GM12878 (cell line): ENCODE measurements around the gene RAB43. TPM values are rescaled to one million over a fixed set of nuclear protein-coding genes. Genes with fewer than 3 reads are reported as not detected.

Experiments used
- ATAC-seq: fragments of 200-7000 bp; cut with Tn5 transposase; 3 replicates; pipeline ENCODE4 v1.9.1; 2020; ENCODE audit warnings: mild to moderate bottlenecking, moderate library complexity
- BruUV-seq: library from RNA; stranded (reverse); fragments of 400-500 nt; replicated peaks from 2 replicates; lab custom pipeline; 2021; lab: Mats Ljungman, UMichigan
- CTCF ChIA-PET: fragments of 300-600 bp; sonication (Branson Sonifier 250); formaldehyde crosslinking; extraction: SDS; loops from one replicate; lab custom pipeline; 2021; ENCODE audit warnings: inconsistent platforms; lab: Yijun Ruan, JAX
- POLR2A ChIA-PET: fragments of 350-600 bp; formaldehyde crosslinking; extraction: SDS; loops from one replicate; lab custom pipeline; 2021; ENCODE audit warnings: inconsistent platforms; lab: Charles Lee
- RAD21 ChIA-PET: fragments of 300-600 bp; sonication (Branson Sonifier 250); formaldehyde crosslinking; loops from one replicate; lab custom pipeline; 2023; ENCODE audit warnings: antibody characterized with exemption; ENCODE audit not compliant: unreplicated experiment; lab: Charles Lee
- SMC1A ChIA-PET: fragments of 300-600 bp; sonication (Branson Sonifier 250); formaldehyde crosslinking; loops from one replicate; lab custom pipeline; 2023; ENCODE audit not compliant: unreplicated experiment, uncharacterized antibody; lab: Charles Lee
- DNase-seq: peaks from one replicate; pipeline ENCODE4 v3.0.0-alpha.2; 2011; ENCODE audit warnings: low read depth, low spot score
- FAIRE-seq: peaks from 3 replicates; lab custom pipeline; 2011; peaks lifted over from hg19 to GRCh38; lab: Jason Lieb, UNC
- H2AFZ ChIP-seq: 2 replicates; pipeline ENCODE4 v1.6.0; 2011; ENCODE audit warnings: low read depth, low read length, control low read depth; ENCODE audit not compliant: control insufficient read depth
- H3K27ac ChIP-seq: 2 replicates; pipeline ENCODE4 v1.5.1; 2011; ENCODE audit warnings: control low read depth; ENCODE audit not compliant: control insufficient read depth, insufficient read depth
- H3K27me3 ChIP-seq, 2 experiments: replicated peaks in 1 of 2; 2 replicates each; pipeline versions ENCODE4 v1.6.0 to v1.6.1; 2011; ENCODE audit warnings: low read length in 1 of 2; ENCODE audit not compliant: control insufficient read depth in 2 of 2, insufficient read depth in 2 of 2
- H3K36me3 ChIP-seq, 2 experiments: 2 replicates each; pipeline ENCODE4 v1.5.1; 2011; ENCODE audit warnings: low read length in 1 of 2; ENCODE audit not compliant: control insufficient read depth in 2 of 2, insufficient read depth in 2 of 2
- H3K4me1 ChIP-seq: 2 replicates; pipeline ENCODE4 v1.6.1; 2011; ENCODE audit warnings: mild to moderate bottlenecking, low read length, moderate library complexity, mixed read lengths; ENCODE audit not compliant: control insufficient read depth, insufficient read depth
- H3K4me2 ChIP-seq: 2 replicates; pipeline ENCODE4 v1.6.0; 2011; ENCODE audit warnings: control low read depth; ENCODE audit not compliant: control insufficient read depth, insufficient read depth
- H3K4me3 ChIP-seq: fragments of 200-600 bp; sonication (generic); 2 replicates; pipeline ENCODE4 v1.5.1; 2016
- H3K79me2 ChIP-seq: 2 replicates; pipeline ENCODE4 v1.6.0; 2011; ENCODE audit warnings: low read length; ENCODE audit not compliant: control insufficient read depth, insufficient read depth
- H3K9ac ChIP-seq: 2 replicates; pipeline ENCODE4 v1.8.0; 2011; ENCODE audit warnings: low read length, control low read depth, mixed read lengths; ENCODE audit not compliant: control insufficient read depth, insufficient read depth
- H3K9me3 ChIP-seq: replicated peaks from 3 replicates; pipeline ENCODE4 v1.5.1; 2011; ENCODE audit warnings: mild to moderate bottlenecking, low read length; ENCODE audit not compliant: control insufficient read depth, insufficient read depth
- H4K20me1 ChIP-seq: 2 replicates; pipeline ENCODE4 v1.6.0; 2011; ENCODE audit not compliant: control insufficient read depth, insufficient read depth
- CBFB ChIP-seq: IDR thresholded peaks from 2 replicates; pipeline ENCODE4 v1.6.1; 2016; ENCODE audit warnings: antibody characterized with exemption, low read depth
- CEBPZ ChIP-seq: fragments of 150-350 bp; IDR thresholded peaks from 2 replicates; pipeline ENCODE4 v1.6.1; 2016; ENCODE audit warnings: low read depth, low read length
- CHD2 ChIP-seq: IDR thresholded peaks from 2 replicates; pipeline ENCODE4 v1.6.1; 2011; ENCODE audit warnings: low read depth, low read length, improper control_type of control experiment, borderline replicate concordance
- E2F4 ChIP-seq: IDR thresholded peaks from 2 replicates; pipeline ENCODE4 v1.6.1; 2012; ENCODE audit warnings: low read depth, low read length, improper control_type of control experiment
- HCFC1 ChIP-seq: fragments of 150-350 bp; IDR thresholded peaks from 2 replicates; pipeline ENCODE4 v1.6.1; 2014; ENCODE audit warnings: low read length
- IRF3 ChIP-seq: fragments of 450-650 bp; IDR thresholded peaks from 2 replicates; pipeline ENCODE4 v1.6.1; 2014; ENCODE audit warnings: mild to moderate bottlenecking
- KDM1A ChIP-seq: fragments of 200-600 bp; sonication (generic); IDR thresholded peaks from 2 replicates; pipeline ENCODE4 v1.6.1; 2016; ENCODE audit warnings: borderline replicate concordance
- MYC ChIP-seq: IDR thresholded peaks from 2 replicates; pipeline ENCODE4 v1.6.1; 2011; ENCODE audit warnings: mild to moderate bottlenecking, low read length, moderate library complexity, inconsistent platforms; ENCODE audit not compliant: insufficient read depth, insufficient replicate concordance, insufficient read length, severe bottlenecking
- NFXL1 ChIP-seq: fragments of 450-650 bp; IDR thresholded peaks from 2 replicates; pipeline ENCODE4 v1.6.1; 2017; ENCODE audit warnings: antibody characterized with exemption, mild to moderate bottlenecking, borderline replicate concordance
- NFYB ChIP-seq: IDR thresholded peaks from 2 replicates; pipeline ENCODE4 v1.6.1; 2011; ENCODE audit warnings: low read depth, mild to moderate bottlenecking, low read length, improper control_type of control experiment, moderate library complexity; ENCODE audit not compliant: insufficient read depth
- PAX5 ChIP-seq: IDR thresholded peaks from 2 replicates; pipeline ENCODE4 v1.6.1; 2011; ENCODE audit warnings: low read depth, low read length, borderline replicate concordance
- RFX5 ChIP-seq: IDR thresholded peaks from 2 replicates; pipeline ENCODE4 v1.6.1; 2011; ENCODE audit warnings: low read depth, low read length, improper control_type of control experiment
- SMAD5 ChIP-seq: IDR thresholded peaks from 2 replicates; pipeline ENCODE4 v1.6.1; 2016; ENCODE audit warnings: antibody characterized with exemption, low read depth
- SMARCA5 ChIP-seq: fragments of 450-650 bp; IDR thresholded peaks from 2 replicates; pipeline ENCODE4 v1.6.1; 2017; ENCODE audit warnings: mild to moderate bottlenecking
- TCF3 ChIP-seq: IDR thresholded peaks from 2 replicates; pipeline ENCODE4 v1.6.1; 2012; ENCODE audit warnings: low read depth, mild to moderate bottlenecking, low read length, borderline replicate concordance; ENCODE audit not compliant: insufficient read depth
- WGBS: methylation state at CpG from one replicate; pipeline ENCODE4 v1.1.6; 2016; ENCODE audit warnings: low lambda C conversion rate; ENCODE audit not compliant: insufficient replicate concordance, insufficient coverage; ENCODE audit errors: missing lambda C conversion rate; 5-methylcytosine and 5-hydroxymethylcytosine counted together
- in situ Hi-C: fragments of 300-500 bp; cut with MboI; formaldehyde crosslinking; loops from 9 replicates; pipeline ENCODE4 v1.14.3; 2018; ENCODE audit warnings: mixed read lengths
- intact Hi-C: fragments of 100-400 bp; cut with micrococcal nuclease; formaldehyde crosslinking; loops from one replicate; pipeline ENCODE4 v1.14.2; 2022; ENCODE audit not compliant: unreplicated experiment
- polyA plus RNA-seq, 11 experiments: library from polyadenylated mRNA; depleted of rRNA in 4 of 11; unstranded in 6 of 11; stranded (reverse) in 5 of 11; fragments of >200 nt; fragmentation: Nextera tagmentation in 4 of 11; fragmentation: Illumina TruSeq in 1 of 11; extraction: Ambion mirVana in 4 of 11; extraction: Trizol in 1 of 11; gene quantifications; 1 replicate in 1 of 11; 2 replicates in 10 of 11; pipeline versions ENCODE4 v1.2.1 to v1.2.3, GENCODE V29; 2011 to 2016; ENCODE audit warnings: inconsistent platforms in 2 of 11, missing spikeins in 2 of 11, low read depth in 1 of 11
- total RNA-seq, 4 experiments: library from RNA; depleted of rRNA in 3 of 4; stranded (reverse); fragments of >200 nt in 3 of 4; fragmentation: Illumina TruSeq in 1 of 4; extraction: Trizol in 1 of 4; gene quantifications; 2 replicates each; pipeline versions ENCODE4 v1.2.1 to v1.2.3, GENCODE V29; 2013 to 2021

RAB43 gene
- total and polyA plus RNA-seq, 10 of the 15 experiments (the other 5 are each of a cell fraction or from before 2014, with no cell fraction given): 0.08 to 14.0 (median 4.0) TPM

- Histone ChIP-seq H3K36me3 (no peaks in the 10 kb centered on the region), H3K79me2 (no peaks in the 10 kb centered on the region), H3K27ac (no peak overlapping the region)
- SMC1A ChIA-PET: interaction anchor here (1.0 kb wide), 1 partner anchor 32 kb away, joined by 3 read pairs; no protein-coding TSS in a partner anchor
- in situ Hi-C loops: no loop called here
- POLR2A ChIA-PET: no interaction called here
- TF ChIP-seq E2F4 (no peak), TCF3 (no peak), CHD2 (no peak), IRF3 (no peak), CEBPZ (no peak), SMAD5 (no peak), PAX5 (no peak), CBFB (no peak), MYC (no peak), RFX5 (no peak), NFXL1 (no peak), NFYB (no peak), KDM1A (no peak), HCFC1 (no peak), SMARCA5 (no peak)
- TF ChIP-seq, all 136 proteins: peak for 0
- FAIRE-seq (no peak), DNase-seq (no peak), ATAC-seq (no peak)
- no peak overlapping the region for H2AFZ ChIP-seq
- intact Hi-C loops: no loop called here
- no peaks in the 10 kb centered on the region; a peak in 2 of 4 replicates for H3K27me3 ChIP-seq
- no peaks in the 10 kb centered on the region for H4K20me1 ChIP-seq
- no peak overlapping the region for H3K4me2 ChIP-seq
- ChIA-PET RAD21 (no interaction called here), CTCF (interaction anchor here (0.6 to 1.0 kb wide), 2 partner anchors 11 to 14 kb away, joined by 3 read pairs; no protein-coding TSS in a partner anchor)
- 20% methylated on average over 13 of the region's 14 CpGs for WGBS
- H3K4me1 ChIP-seq: no peaks in the 10 kb centered on the region
- no TSS peak for BruUV-seq
- H3K9me3 ChIP-seq: no peaks in the 10 kb centered on the region
- H3K4me3 ChIP-seq: no peak overlapping the region
- H3K9ac ChIP-seq: no peak overlapping the region
These were observed 82.1 kb downstream of the RAB43 start for GRCh38 chr3:129039271-129040038.
